WTC11 (cell line): ENCODE data around the gene HS6ST1.
"Not testable (repeated sequence)": the region's sequence is repeated elsewhere in the genome, so short reads cannot be mapped to it uniquely, and the experiment has no call there.

Experiments used
- CTCF ChIP-seq: fragments of 200-600 bp; IDR thresholded peaks from 2 replicates; pipeline ENCODE4 v1.8.0; 2022; ENCODE audit warnings: antibody characterized with exemption
- E2F1 ChIP-seq: sonication (generic); formaldehyde crosslinking; IDR thresholded peaks from 2 replicates; pipeline ENCODE4 v1.8.0; 2022; ENCODE audit warnings: mild to moderate bottlenecking, missing genetic modification reagents
- EMX1 ChIP-seq: fragments of 250-450 bp; sonication (Bioruptor Pico); IDR thresholded peaks from 2 replicates; pipeline ENCODE4 v1.8.0; 2021; ENCODE audit warnings: mild to moderate bottlenecking
- IRF1 ChIP-seq: sonication (generic); formaldehyde crosslinking; IDR thresholded peaks from 2 replicates; pipeline ENCODE4 v1.8.0; 2023; ENCODE audit warnings: missing genetic modification reagents
- JUN ChIP-seq: sonication (generic); formaldehyde crosslinking; IDR thresholded peaks from 2 replicates; pipeline ENCODE4 v1.8.0; 2023; ENCODE audit warnings: mild to moderate bottlenecking, missing genetic modification reagents
- NFATC4 ChIP-seq: fragments of 250-450 bp; sonication (Bioruptor Pico); IDR thresholded peaks from 2 replicates; pipeline ENCODE4 v1.9.0; 2021; ENCODE audit warnings: mild to moderate bottlenecking
- NFYB ChIP-seq: sonication (generic); formaldehyde crosslinking; conservative IDR thresholded peaks from 2 replicates; pipeline ENCODE4 v1.8.0; 2022; ENCODE audit warnings: low read depth, missing genetic modification reagents
- TEAD1 ChIP-seq: sonication (generic); formaldehyde crosslinking; IDR thresholded peaks from 2 replicates; pipeline ENCODE4 v1.8.0; 2022; ENCODE audit warnings: mild to moderate bottlenecking, missing genetic modification reagents
- ZNF232 ChIP-seq: sonication (generic); formaldehyde crosslinking; IDR thresholded peaks from 2 replicates; pipeline ENCODE4 v1.8.0; 2022; ENCODE audit warnings: mild to moderate bottlenecking, missing genetic modification reagents
- ZNF281 ChIP-seq: sonication (generic); formaldehyde crosslinking; IDR thresholded peaks from 2 replicates; pipeline ENCODE4 v1.8.0; 2023; ENCODE audit warnings: mild to moderate bottlenecking, missing genetic modification reagents

GRCh38 chr2:128267649-128268048 lies 51.0 kb downstream of the HS6ST1 start:
- not testable (repeated sequence) for TF ChIP-seq EMX1 (CRISPR knock-in tag); TEAD1; NFYB; NFATC4 (CRISPR knock-in tag); ZNF232 (CRISPR knock-in tag); IRF1 (CRISPR knock-in tag); CTCF; E2F1 (CRISPR knock-in tag); JUN (CRISPR knock-in tag); ZNF281 (CRISPR knock-in tag)
